IPS-15b (cell line): Measurements from ENCODE around the gene PTPRN2.
"Not testable (repeated sequence)": the region's sequence is repeated elsewhere in the genome, so short reads cannot be mapped to it uniquely, and the experiment has no call there.

Source experiments
- H3K27me3 ChIP-seq: one replicate; pipeline ENCODE4 v1.6.1; 2013; ENCODE audit warnings: low read length; ENCODE audit not compliant: control insufficient read depth, insufficient read depth
- H3K36me3 ChIP-seq: one replicate; pipeline ENCODE4 v1.6.1; 2013; ENCODE audit warnings: low read length; ENCODE audit not compliant: control insufficient read depth, insufficient read depth
- H3K4me1 ChIP-seq: one replicate; pipeline ENCODE4 v1.6.1; 2013; ENCODE audit warnings: mild to moderate bottlenecking, low read length; ENCODE audit not compliant: control insufficient read depth, insufficient read depth
- H3K4me3 ChIP-seq: one replicate; pipeline ENCODE4 v1.5.1; 2013; ENCODE audit warnings: low read depth, low read length
- H3K9ac ChIP-seq: one replicate; pipeline ENCODE4 v1.6.1; 2013; ENCODE audit warnings: low read depth, mild to moderate bottlenecking, low read length
- H3K9me3 ChIP-seq: one replicate; pipeline ENCODE4 v1.6.1; 2013; ENCODE audit warnings: mild to moderate bottlenecking, low read length; ENCODE audit not compliant: control insufficient read depth, insufficient read depth

PTPRN2 gene

GRCh38 chr7:158295966-158296797 lies 291.4 kb downstream of the PTPRN2 start:
- peaks cover 6% of the 10 kb centered on the region for H3K4me1 ChIP-seq
- H3K4me3 ChIP-seq, result no peak overlapping the region
- H3K27me3 ChIP-seq, result no peaks in the 10 kb centered on the region
- no peaks in the 10 kb centered on the region for H3K9me3 ChIP-seq
- H3K9ac ChIP-seq, result no peak overlapping the region
- H3K36me3 ChIP-seq, result no peaks in the 10 kb centered on the region

GRCh38 chr7:158294468-158295215 lies 293.0 kb downstream of the PTPRN2 start:
- H3K4me1 ChIP-seq, result not testable (repeated sequence)

GRCh38 chr7:158292948-158293347 lies 294.7 kb downstream of the PTPRN2 start:
- Histone ChIP-seq H3K27me3 (no peaks in the 10 kb centered on the region), H3K36me3 (peaks cover 2% of the 10 kb centered on the region)

More at GRCh38 chr7:158294468-158295215, 293.0 kb downstream of the PTPRN2 start:
- not testable (repeated sequence) for H3K27me3 ChIP-seq, H3K36me3 ChIP-seq, H3K4me3 ChIP-seq, H3K9me3 ChIP-seq, H3K9ac ChIP-seq

GRCh38 chr7:158291998-158292397 lies 295.6 kb downstream of the PTPRN2 start:
- peaks cover 6% of the 10 kb centered on the region for H3K4me1 ChIP-seq
- H3K9me3 ChIP-seq, result no peaks in the 10 kb centered on the region
- no peak overlapping the region for H3K4me3 ChIP-seq
- no peak overlapping the region for H3K9ac ChIP-seq
- peaks cover 2% of the 10 kb centered on the region for H3K36me3 ChIP-seq
- no peaks in the 10 kb centered on the region for H3K27me3 ChIP-seq

More at GRCh38 chr7:158292948-158293347, 294.7 kb downstream of the PTPRN2 start:
- Histone ChIP-seq H3K9me3 (no peaks in the 10 kb centered on the region), H3K4me1 (peaks cover 6% of the 10 kb centered on the region), H3K4me3 (no peak overlapping the region), H3K9ac (no peak overlapping the region)

- H3K4me1 ChIP-seq, result peaks cover 6% of the 10 kb centered on the region
- no peaks in the 10 kb centered on the region for H3K27me3 ChIP-seq
- peaks cover 2% of the 10 kb centered on the region for H3K36me3 ChIP-seq
- no peak overlapping the region for H3K9ac ChIP-seq
- H3K9me3 ChIP-seq, result no peaks in the 10 kb centered on the region
- no peak overlapping the region for H3K4me3 ChIP-seq
These were observed 297.7 kb downstream of the PTPRN2 start for GRCh38 chr7:158289761-158290523.

GRCh38 chr7:158289231-158289630 lies 298.4 kb downstream of the PTPRN2 start:
- Histone ChIP-seq H3K4me3 (no peak overlapping the region), H3K9ac (no peak overlapping the region), H3K27me3 (no peaks in the 10 kb centered on the region)

GRCh38 chr7:158286210-158286609 lies 301.4 kb downstream of the PTPRN2 start:
- H3K9me3 ChIP-seq, result no peaks in the 10 kb centered on the region
- no peaks in the 10 kb centered on the region for H3K4me1 ChIP-seq
- H3K4me3 ChIP-seq, result no peak overlapping the region
- no peaks in the 10 kb centered on the region for H3K27me3 ChIP-seq
- no peak overlapping the region for H3K9ac ChIP-seq
- peaks cover 2% of the 10 kb centered on the region for H3K36me3 ChIP-seq

More at GRCh38 chr7:158289231-158289630, 298.4 kb downstream of the PTPRN2 start:
- Histone ChIP-seq H3K4me1 (peaks cover 6% of the 10 kb centered on the region), H3K36me3 (peaks cover 2% of the 10 kb centered on the region), H3K9me3 (no peaks in the 10 kb centered on the region)

- Histone ChIP-seq H3K27me3 (no peaks in the 10 kb centered on the region), H3K9me3 (no peaks in the 10 kb centered on the region), H3K36me3 (peaks cover 2% of the 10 kb centered on the region), H3K4me3 (no peak overlapping the region), H3K9ac (no peak overlapping the region), H3K4me1 (no peaks in the 10 kb centered on the region)
These were observed 302.2 kb downstream of the PTPRN2 start for GRCh38 chr7:158285383-158285770.

GRCh38 chr7:158284617-158285382 lies 302.8 kb downstream of the PTPRN2 start:
- Histone ChIP-seq H3K9ac (no peak overlapping the region), H3K4me3 (no peak overlapping the region), H3K27me3 (no peaks in the 10 kb centered on the region), H3K4me1 (no peaks in the 10 kb centered on the region), H3K9me3 (no peaks in the 10 kb centered on the region), H3K36me3 (no peaks in the 10 kb centered on the region)

GRCh38 chr7:158284121-158284520 lies 303.5 kb downstream of the PTPRN2 start:
- Histone ChIP-seq H3K36me3 (no peaks in the 10 kb centered on the region), H3K27me3 (no peaks in the 10 kb centered on the region), H3K9ac (no peak overlapping the region), H3K4me3 (no peak overlapping the region), H3K4me1 (no peaks in the 10 kb centered on the region), H3K9me3 (no peaks in the 10 kb centered on the region)
